ENCODE data around the gene SPTBN2.
A peak's percentile ranks its signal among the peaks of the same experiment; 100 is the strongest.

The SPTBN2 gene

GRCh38 chr11:66752148-66752547, 23.1 kb upstream of the SPTBN2 start:
- in situ Hi-C loops (cut with HindIII; ENCODE audit: low sequenced_read_pairs) = no loop called here
- no peak overlapping the region for H3K4me3 ChIP-seq (ENCODE audit: low read depth, low read length)
- DNase-seq (ENCODE audit: low read depth) = no peak
- TF ChIP-seq CTCF (IDR thresholded peaks at IDR 0.05; ENCODE audit: low read depth, low read length, missing control alignments) = no peak

GRCh38 chr11:66749091-66749490, 20.1 kb upstream of the SPTBN2 start:
- H3K4me3 ChIP-seq (ENCODE audit: low read depth, low read length) = no peak overlapping the region
- in situ Hi-C loops (cut with HindIII; ENCODE audit: low sequenced_read_pairs) = no loop called here
- TF ChIP-seq CTCF (IDR thresholded peaks at IDR 0.05; ENCODE audit: low read depth, low read length, missing control alignments) = no peak
- no peak for DNase-seq (ENCODE audit: low read depth)

- no peak overlapping the region for H3K4me3 ChIP-seq (ENCODE audit: low read depth, low read length)
- in situ Hi-C loops (cut with HindIII; ENCODE audit: low sequenced_read_pairs) = no loop called here
- DNase-seq (ENCODE audit: low read depth) = no peak
- no peak for TF ChIP-seq CTCF (IDR thresholded peaks at IDR 0.05; ENCODE audit: low read depth, low read length, missing control alignments)
Observed at GRCh38 chr11:66747480-66747879, 18.5 kb upstream of the SPTBN2 start.

- DNase-seq (ENCODE audit: low read depth) = no peak
- in situ Hi-C loops (cut with HindIII; ENCODE audit: low sequenced_read_pairs) = no loop called here
- peak overlapping the region; percentile 91 for H3K4me3 ChIP-seq (ENCODE audit: low read depth, low read length)
- no peak for TF ChIP-seq CTCF (IDR thresholded peaks at IDR 0.05; ENCODE audit: low read depth, low read length, missing control alignments)
Observed at GRCh38 chr11:66745356-66746235, 16.6 kb upstream of the SPTBN2 start.

GRCh38 chr11:66744485-66745355, 15.7 kb upstream of the SPTBN2 start:
- TF ChIP-seq CTCF (IDR thresholded peaks at IDR 0.05; ENCODE audit: low read depth, low read length, missing control alignments) = no peak
- in situ Hi-C loops (cut with HindIII; ENCODE audit: low sequenced_read_pairs) = no loop called here
- H3K4me3 ChIP-seq (ENCODE audit: low read depth, low read length) = peak overlapping the region; percentile 91
- no peak for DNase-seq (ENCODE audit: low read depth)

GRCh38 chr11:66743271-66743968, 14.4 kb upstream of the SPTBN2 start:
- TF ChIP-seq CTCF (IDR thresholded peaks at IDR 0.05; ENCODE audit: low read depth, low read length, missing control alignments) = no peak
- in situ Hi-C loops (cut with HindIII; ENCODE audit: low sequenced_read_pairs) = no loop called here
- peak overlapping the region; percentile 91 for H3K4me3 ChIP-seq (ENCODE audit: low read depth, low read length)
- no peak for DNase-seq (ENCODE audit: low read depth)
